Memory B cell (primary cell): ENCODE results near the gene GTF3C5.
"Not testable (repeated sequence)": the region's sequence is repeated elsewhere in the genome, so short reads cannot be mapped to it uniquely, and the experiment has no call there.

Experiments
- ATAC-seq: fragments of 150-1000 bp; cut with Tn5 transposase; 2 replicates; pipeline ENCODE4 v1.10.0; 2021; ENCODE audit warnings: low read depth, mild to moderate bottlenecking, moderate library complexity
- DNase-seq, 2 donors: peaks; one replicate each; pipeline ENCODE4 v3.0.0; 2022; ENCODE audit warnings: low spot score in 2 of 2
- H3K27ac Mint-ChIP-seq: one replicate; pipeline ENCODE4 v1.8.0; 2022; ENCODE audit warnings: mild to moderate bottlenecking, moderate library complexity, mixed read lengths
- H3K27me3 Mint-ChIP-seq: one replicate; pipeline ENCODE4 v1.8.0; 2022; ENCODE audit warnings: mixed read lengths
- H3K36me3 Mint-ChIP-seq: one replicate; pipeline ENCODE4 v1.8.0; 2022; ENCODE audit warnings: mild to moderate bottlenecking, mixed read lengths
- H3K4me1 Mint-ChIP-seq: one replicate; pipeline ENCODE4 v1.8.0; 2022; ENCODE audit warnings: mixed read lengths
- H3K4me3 Mint-ChIP-seq: one replicate; pipeline ENCODE4 v1.8.0; 2022; ENCODE audit warnings: mild to moderate bottlenecking, moderate library complexity, mixed read lengths
- H3K9me3 Mint-ChIP-seq: one replicate; pipeline ENCODE4 v1.8.0; 2022; ENCODE audit warnings: mixed read lengths

GTF3C5 gene

GRCh38 chr9:133029994-133030316 is 842 bp upstream of the GTF3C5 start:
- H3K4me1 Mint-ChIP-seq = peaks cover 23% of the 10 kb centered on the region
- ATAC-seq (peak; percentile 18), DNase-seq (no peak)
- H3K27me3 Mint-ChIP-seq = no peaks in the 10 kb centered on the region
- peak overlapping the region; percentile 96 for H3K4me3 Mint-ChIP-seq
- peak overlapping the region; percentile 93 for H3K27ac Mint-ChIP-seq
- H3K9me3 Mint-ChIP-seq = no peaks in the 10 kb centered on the region
- H3K36me3 Mint-ChIP-seq = no peaks in the 10 kb centered on the region

- H3K27ac Mint-ChIP-seq = peak overlapping the region; percentile 93
- no peak for ATAC-seq
- no peaks in the 10 kb centered on the region for H3K9me3 Mint-ChIP-seq
- peaks cover 23% of the 10 kb centered on the region for H3K4me1 Mint-ChIP-seq
- DNase-seq = no peak
- H3K4me3 Mint-ChIP-seq = peak overlapping the region; percentile 96
- no peaks in the 10 kb centered on the region for H3K27me3 Mint-ChIP-seq
- no peaks in the 10 kb centered on the region for H3K36me3 Mint-ChIP-seq
Measured at GRCh38 chr9:133031130-133031422, 279 bp downstream of the GTF3C5 start.

- ATAC-seq = no peak
- H3K4me1 Mint-ChIP-seq = peaks cover 23% of the 10 kb centered on the region
- H3K36me3 Mint-ChIP-seq = no peaks in the 10 kb centered on the region
Measured at GRCh38 chr9:133031496-133031911, 707 bp downstream of the GTF3C5 start.

GRCh38 chr9:133032171-133032570 is 1.4 kb downstream of the GTF3C5 start:
- no peak for DNase-seq
- Mint-ChIP-seq H3K36me3 (peaks cover 2% of the 10 kb centered on the region), H3K27ac (no peak overlapping the region), H3K4me3 (peak overlapping the region; percentile 96), H3K27me3 (no peaks in the 10 kb centered on the region), H3K4me1 (peaks cover 21% of the 10 kb centered on the region), H3K9me3 (no peaks in the 10 kb centered on the region)
- ATAC-seq = no peak

More at GRCh38 chr9:133031496-133031911, 707 bp downstream of the GTF3C5 start:
- no peaks in the 10 kb centered on the region for H3K27me3 Mint-ChIP-seq
- no peak for DNase-seq
- H3K9me3 Mint-ChIP-seq = no peaks in the 10 kb centered on the region
- H3K4me3 Mint-ChIP-seq = peak overlapping the region; percentile 96
- H3K27ac Mint-ChIP-seq = peak overlapping the region; percentile 26

- Mint-ChIP-seq H3K4me3 (no peak overlapping the region), H3K4me1 (peaks cover 24% of the 10 kb centered on the region), H3K27me3 (no peaks in the 10 kb centered on the region), H3K9me3 (no peaks in the 10 kb centered on the region), H3K27ac (no peak overlapping the region), H3K36me3 (peaks cover 8% of the 10 kb centered on the region)
- ATAC-seq (no peak), DNase-seq (no peak)
Measured at GRCh38 chr9:133035669-133036068, 4.9 kb downstream of the GTF3C5 start.

- H3K4me1 Mint-ChIP-seq = peaks cover 12% of the 10 kb centered on the region
- DNase-seq (no peak), ATAC-seq (no peak)
- H3K36me3 Mint-ChIP-seq = peaks cover 13% of the 10 kb centered on the region
- H3K9me3 Mint-ChIP-seq = no peaks in the 10 kb centered on the region
- no peak overlapping the region for H3K4me3 Mint-ChIP-seq
- no peaks in the 10 kb centered on the region for H3K27me3 Mint-ChIP-seq
- H3K27ac Mint-ChIP-seq = no peak overlapping the region
Measured at GRCh38 chr9:133037775-133038515, 7.1 kb downstream of the GTF3C5 start.

GRCh38 chr9:133040892-133041479 is 10.2 kb downstream of the GTF3C5 start:
- H3K9me3 Mint-ChIP-seq, ATAC-seq, H3K4me3 Mint-ChIP-seq, H3K27me3 Mint-ChIP-seq, H3K27ac Mint-ChIP-seq, DNase-seq: not testable (repeated sequence)
- peaks cover 10% of the 10 kb centered on the region for H3K4me1 Mint-ChIP-seq
- H3K36me3 Mint-ChIP-seq = peaks cover 20% of the 10 kb centered on the region

- no peak for ATAC-seq
- H3K4me1 Mint-ChIP-seq = peaks cover 10% of the 10 kb centered on the region
- no peaks in the 10 kb centered on the region for H3K27me3 Mint-ChIP-seq
- no peak overlapping the region for H3K27ac Mint-ChIP-seq
- peaks cover 25% of the 10 kb centered on the region for H3K36me3 Mint-ChIP-seq
- H3K4me3 Mint-ChIP-seq = no peak overlapping the region
- no peaks in the 10 kb centered on the region for H3K9me3 Mint-ChIP-seq
- no peak for DNase-seq
Measured at GRCh38 chr9:133041958-133042357, 11.2 kb downstream of the GTF3C5 start.

GRCh38 chr9:133042676-133043075 is 11.9 kb downstream of the GTF3C5 start:
- no peak for ATAC-seq
- Mint-ChIP-seq H3K27ac (no peak overlapping the region), H3K9me3 (no peaks in the 10 kb centered on the region), H3K4me3 (no peak overlapping the region), H3K4me1 (peaks cover 10% of the 10 kb centered on the region), H3K36me3 (peaks cover 25% of the 10 kb centered on the region), H3K27me3 (no peaks in the 10 kb centered on the region)
- DNase-seq = no peak

- no peaks in the 10 kb centered on the region for H3K27me3 Mint-ChIP-seq
- peaks cover 21% of the 10 kb centered on the region for H3K36me3 Mint-ChIP-seq
- H3K4me1 Mint-ChIP-seq = peaks cover 10% of the 10 kb centered on the region
- no peaks in the 10 kb centered on the region for H3K9me3 Mint-ChIP-seq
- DNase-seq (no peak), ATAC-seq (no peak)
- H3K27ac Mint-ChIP-seq = no peak overlapping the region
- no peak overlapping the region for H3K4me3 Mint-ChIP-seq
Measured at GRCh38 chr9:133043449-133044035, 12.7 kb downstream of the GTF3C5 start.

- Mint-ChIP-seq H3K9me3 (no peaks in the 10 kb centered on the region), H3K27me3 (no peaks in the 10 kb centered on the region), H3K4me1 (peaks cover 7% of the 10 kb centered on the region), H3K36me3 (peaks cover 21% of the 10 kb centered on the region), H3K27ac (no peak overlapping the region), H3K4me3 (no peak overlapping the region)
- DNase-seq = no peak
- no peak for ATAC-seq
Measured at GRCh38 chr9:133044125-133044524, 13.3 kb downstream of the GTF3C5 start.

- ATAC-seq = no peak
- Mint-ChIP-seq H3K36me3 (peaks cover 21% of the 10 kb centered on the region), H3K27ac (no peak overlapping the region), H3K4me1 (peaks cover 7% of the 10 kb centered on the region), H3K27me3 (no peaks in the 10 kb centered on the region), H3K9me3 (no peaks in the 10 kb centered on the region), H3K4me3 (no peak overlapping the region)
- DNase-seq = no peak
Measured at GRCh38 chr9:133044661-133045060, 13.9 kb downstream of the GTF3C5 start.

GRCh38 chr9:133045132-133045531 is 14.3 kb downstream of the GTF3C5 start:
- Mint-ChIP-seq H3K4me3 (no peak overlapping the region), H3K4me1 (peaks cover 4% of the 10 kb centered on the region), H3K27ac (no peak overlapping the region), H3K9me3 (no peaks in the 10 kb centered on the region), H3K27me3 (no peaks in the 10 kb centered on the region), H3K36me3 (peaks cover 24% of the 10 kb centered on the region)
- DNase-seq = no peak
- ATAC-seq = no peak

GRCh38 chr9:133046196-133046899 is 15.6 kb downstream of the GTF3C5 start:
- Mint-ChIP-seq H3K27ac (no peak overlapping the region), H3K4me1 (peaks cover under 1% of the 10 kb centered on the region)
- ATAC-seq = no peak

More at GRCh38 chr9:133046196-133046899, 15.6 kb downstream of the GTF3C5 start:
- Mint-ChIP-seq H3K36me3 (peaks cover 29% of the 10 kb centered on the region), H3K4me3 (no peak overlapping the region), H3K9me3 (no peaks in the 10 kb centered on the region), H3K27me3 (no peaks in the 10 kb centered on the region)
- DNase-seq = no peak
